IgD-negative memory B cell (primary cell): ENCODE measurements around the gene HSF2. TPM values are rescaled to one million over a fixed set of nuclear protein-coding genes. Genes with fewer than 3 reads are reported as not detected.

ENCODE experiments used
- H3K27ac Mint-ChIP-seq, 3 donors: one replicate each; pipeline ENCODE4 v1.8.0; 2020 to 2022; ENCODE audit warnings: mild to moderate bottlenecking in 3 of 3, mixed read lengths in 3 of 3, moderate library complexity in 1 of 3
- H3K27me3 Mint-ChIP-seq: one replicate; pipeline ENCODE4 v1.8.0; 2021; ENCODE audit warnings: mixed read lengths
- H3K36me3 Mint-ChIP-seq: one replicate; pipeline ENCODE4 v1.8.0; 2020; ENCODE audit warnings: mild to moderate bottlenecking, mixed read lengths
- H3K4me1 Mint-ChIP-seq, 3 donors: one replicate each; pipeline ENCODE4 v1.8.0; 2020 to 2022; ENCODE audit warnings: mixed read lengths in 3 of 3, mild to moderate bottlenecking in 1 of 3
- H3K4me3 Mint-ChIP-seq, 4 donors: one replicate each; pipeline ENCODE4 v1.8.0; 2020 to 2022; ENCODE audit warnings: mild to moderate bottlenecking in 4 of 4, mixed read lengths in 4 of 4, moderate library complexity in 3 of 4
- H3K9me3 Mint-ChIP-seq, 3 donors: one replicate each; pipeline ENCODE4 v1.8.0; 2020 to 2021; ENCODE audit warnings: mixed read lengths in 3 of 3, mild to moderate bottlenecking in 1 of 3
- polyA plus RNA-seq: library from polyadenylated mRNA; unstranded; fragments of 300-500 nt; fragmentation: Illumina TruSeq; gene quantifications from one replicate; pipeline ENCODE4 v1.2.3, GENCODE V29; 2021

Gene HSF2
- polyA plus RNA-seq, 1 donor from 2014 or later, result 8.1 TPM

- H3K4me1 Mint-ChIP-seq, result peaks cover 7 to 29% (median 27%) of the 10 kb centered on the region in 3 donors
- no peaks in the 10 kb centered on the region for H3K9me3 Mint-ChIP-seq
- H3K36me3 Mint-ChIP-seq, result peaks cover 9% of the 10 kb centered on the region
- peak overlapping the region in 1 of 3 donors; percentile 63 for H3K27ac Mint-ChIP-seq
- peak overlapping the region in 2 of 4 donors; percentile 1 to 49 for H3K4me3 Mint-ChIP-seq
- H3K27me3 Mint-ChIP-seq, result no peaks in the 10 kb centered on the region
Observed at GRCh38 chr6:122408702-122409458, 9.4 kb downstream of the HSF2 start.

- Mint-ChIP-seq H3K27ac (peak overlapping the region in 1 of 3 donors; percentile 28), H3K4me1 (peaks cover 5 to 17% (median 14%) of the 10 kb centered on the region in 3 donors), H3K4me3 (no peak overlapping the region)
Observed at GRCh38 chr6:122412001-122412400, 12.5 kb downstream of the HSF2 start.

GRCh38 chr6:122416825-122417224 is 17.4 kb downstream of the HSF2 start:
- peaks cover 11% of the 10 kb centered on the region for H3K36me3 Mint-ChIP-seq
- no peaks in the 10 kb centered on the region for H3K4me1 Mint-ChIP-seq
- no peaks in the 10 kb centered on the region for H3K27me3 Mint-ChIP-seq
- H3K9me3 Mint-ChIP-seq, result no peaks in the 10 kb centered on the region
- H3K4me3 Mint-ChIP-seq, result no peak overlapping the region
- H3K27ac Mint-ChIP-seq, result no peak overlapping the region

More at GRCh38 chr6:122412001-122412400, 12.5 kb downstream of the HSF2 start:
- no peaks in the 10 kb centered on the region for H3K27me3 Mint-ChIP-seq
- peaks cover 8% of the 10 kb centered on the region for H3K36me3 Mint-ChIP-seq
- H3K9me3 Mint-ChIP-seq, result no peaks in the 10 kb centered on the region

- Mint-ChIP-seq H3K36me3 (peaks cover 8% of the 10 kb centered on the region), H3K4me1 (peaks cover 0 to 3% (median 0%) of the 10 kb centered on the region in 3 donors), H3K27ac (no peak overlapping the region)
Observed at GRCh38 chr6:122422003-122422402, 22.6 kb downstream of the HSF2 start.

GRCh38 chr6:122422614-122423267 is 23.3 kb downstream of the HSF2 start:
- no peak overlapping the region for H3K27ac Mint-ChIP-seq
- H3K4me3 Mint-ChIP-seq, result no peak overlapping the region
- peaks cover 8% of the 10 kb centered on the region for H3K36me3 Mint-ChIP-seq

More at GRCh38 chr6:122422003-122422402, 22.6 kb downstream of the HSF2 start:
- Mint-ChIP-seq H3K9me3 (no peaks in the 10 kb centered on the region), H3K27me3 (no peaks in the 10 kb centered on the region), H3K4me3 (no peak overlapping the region)

GRCh38 chr6:122423734-122424133 is 24.3 kb downstream of the HSF2 start:
- H3K9me3 Mint-ChIP-seq, result no peaks in the 10 kb centered on the region
- H3K27ac Mint-ChIP-seq, result no peak overlapping the region
- H3K4me3 Mint-ChIP-seq, result no peak overlapping the region
- H3K4me1 Mint-ChIP-seq, result peaks cover 0 to 3% (median 0%) of the 10 kb centered on the region in 3 donors
- no peaks in the 10 kb centered on the region for H3K27me3 Mint-ChIP-seq
- peaks cover 8% of the 10 kb centered on the region for H3K36me3 Mint-ChIP-seq

More at GRCh38 chr6:122422614-122423267, 23.3 kb downstream of the HSF2 start:
- Mint-ChIP-seq H3K9me3 (no peaks in the 10 kb centered on the region), H3K27me3 (no peaks in the 10 kb centered on the region), H3K4me1 (peaks cover 0 to 3% (median 0%) of the 10 kb centered on the region in 3 donors)

GRCh38 chr6:122426597-122426996 is 27.1 kb downstream of the HSF2 start:
- Mint-ChIP-seq H3K27me3 (no peaks in the 10 kb centered on the region), H3K9me3 (no peaks in the 10 kb centered on the region), H3K4me3 (no peak overlapping the region), H3K4me1 (peaks cover 0 to 3% (median 2%) of the 10 kb centered on the region in 3 donors), H3K27ac (no peak overlapping the region), H3K36me3 (peaks cover 7% of the 10 kb centered on the region)

GRCh38 chr6:122428781-122429180 is 29.3 kb downstream of the HSF2 start:
- Mint-ChIP-seq H3K27me3 (no peaks in the 10 kb centered on the region), H3K36me3 (peaks cover 11% of the 10 kb centered on the region), H3K27ac (no peak overlapping the region), H3K4me1 (peaks cover 0 to 3% (median 2%) of the 10 kb centered on the region in 3 donors), H3K9me3 (no peaks in the 10 kb centered on the region), H3K4me3 (no peak overlapping the region)

- Mint-ChIP-seq H3K4me3 (no peak overlapping the region), H3K4me1 (peaks cover 0 to 3% (median 2%) of the 10 kb centered on the region in 3 donors), H3K9me3 (no peaks in the 10 kb centered on the region), H3K27ac (no peak overlapping the region), H3K36me3 (peaks cover 11% of the 10 kb centered on the region), H3K27me3 (no peaks in the 10 kb centered on the region)
Observed at GRCh38 chr6:122429323-122429722, 29.9 kb downstream of the HSF2 start.

- no peak overlapping the region for H3K4me3 Mint-ChIP-seq
- peaks cover 0 to 2% (median 0%) of the 10 kb centered on the region in 3 donors for H3K9me3 Mint-ChIP-seq
- peaks cover 11% of the 10 kb centered on the region for H3K36me3 Mint-ChIP-seq
- H3K4me1 Mint-ChIP-seq, result peaks cover 0 to 2% (median 2%) of the 10 kb centered on the region in 3 donors
- H3K27ac Mint-ChIP-seq, result peak overlapping the region in 1 of 3 donors; percentile 11
- no peaks in the 10 kb centered on the region for H3K27me3 Mint-ChIP-seq
Observed at GRCh38 chr6:122431780-122432179, 32.3 kb downstream of the HSF2 start.

- H3K27ac Mint-ChIP-seq, result no peak overlapping the region
Observed at GRCh38 chr6:122432816-122433215, 33.4 kb downstream of the HSF2 start.

GRCh38 chr6:122438975-122439374 is 39.5 kb downstream of the HSF2 start:
- H3K4me3 Mint-ChIP-seq, result no peak overlapping the region
- H3K36me3 Mint-ChIP-seq, result peaks cover 29% of the 10 kb centered on the region
- H3K27ac Mint-ChIP-seq, result no peak overlapping the region

More at GRCh38 chr6:122432816-122433215, 33.4 kb downstream of the HSF2 start:
- peaks cover 18% of the 10 kb centered on the region for H3K36me3 Mint-ChIP-seq
- H3K4me3 Mint-ChIP-seq, result no peak overlapping the region
- H3K27me3 Mint-ChIP-seq, result no peaks in the 10 kb centered on the region
- peaks cover 0 to 2% (median 0%) of the 10 kb centered on the region in 3 donors for H3K4me1 Mint-ChIP-seq
- peaks cover 0 to 4% (median 0%) of the 10 kb centered on the region in 3 donors for H3K9me3 Mint-ChIP-seq

GRCh38 chr6:122445274-122445673 is 45.8 kb downstream of the HSF2 start:
- H3K27ac Mint-ChIP-seq, result no peak overlapping the region
- H3K4me1 Mint-ChIP-seq, result peaks cover 0 to 6% (median 0%) of the 10 kb centered on the region in 3 donors
- H3K4me3 Mint-ChIP-seq, result no peak overlapping the region
- H3K36me3 Mint-ChIP-seq, result peaks cover 16% of the 10 kb centered on the region
- H3K9me3 Mint-ChIP-seq, result peaks cover 0 to 5% (median 2%) of the 10 kb centered on the region in 3 donors
- H3K27me3 Mint-ChIP-seq, result no peaks in the 10 kb centered on the region

More at GRCh38 chr6:122438975-122439374, 39.5 kb downstream of the HSF2 start:
- H3K27me3 Mint-ChIP-seq, result no peaks in the 10 kb centered on the region
- H3K9me3 Mint-ChIP-seq, result peaks cover 7 to 20% (median 11%) of the 10 kb centered on the region in 3 donors
- peaks cover 0 to 5% (median 0%) of the 10 kb centered on the region in 3 donors for H3K4me1 Mint-ChIP-seq

- no peaks in the 10 kb centered on the region for H3K27me3 Mint-ChIP-seq
- H3K36me3 Mint-ChIP-seq, result peaks cover 11% of the 10 kb centered on the region
- no peaks in the 10 kb centered on the region for H3K9me3 Mint-ChIP-seq
- no peak overlapping the region for H3K4me3 Mint-ChIP-seq
- H3K27ac Mint-ChIP-seq, result peak overlapping the region in 1 of 3 donors; percentile 72
- H3K4me1 Mint-ChIP-seq, result peaks cover 0 to 8% (median 0%) of the 10 kb centered on the region in 3 donors
Observed at GRCh38 chr6:122449069-122449468, 49.6 kb downstream of the HSF2 start.

- peaks cover 2% of the 10 kb centered on the region for H3K36me3 Mint-ChIP-seq
- H3K27me3 Mint-ChIP-seq, result no peaks in the 10 kb centered on the region
- H3K9me3 Mint-ChIP-seq, result no peaks in the 10 kb centered on the region
- peaks cover 0 to 7% (median 6%) of the 10 kb centered on the region in 3 donors for H3K4me1 Mint-ChIP-seq
- no peak overlapping the region for H3K4me3 Mint-ChIP-seq
- no peak overlapping the region for H3K27ac Mint-ChIP-seq
Observed at GRCh38 chr6:122452509-122452908, 53.1 kb downstream of the HSF2 start.
